GM12801 (cell line): ENCODE data around the gene PSMA7.

ENCODE experiments used
- CTCF ChIP-seq: IDR thresholded peaks from one replicate; pipeline ENCODE4 v1.5.1; 2011; ENCODE audit warnings: control low read depth; ENCODE audit not compliant: insufficient read length; ENCODE audit errors: extremely low read depth

PSMA7 gene

DNA sequence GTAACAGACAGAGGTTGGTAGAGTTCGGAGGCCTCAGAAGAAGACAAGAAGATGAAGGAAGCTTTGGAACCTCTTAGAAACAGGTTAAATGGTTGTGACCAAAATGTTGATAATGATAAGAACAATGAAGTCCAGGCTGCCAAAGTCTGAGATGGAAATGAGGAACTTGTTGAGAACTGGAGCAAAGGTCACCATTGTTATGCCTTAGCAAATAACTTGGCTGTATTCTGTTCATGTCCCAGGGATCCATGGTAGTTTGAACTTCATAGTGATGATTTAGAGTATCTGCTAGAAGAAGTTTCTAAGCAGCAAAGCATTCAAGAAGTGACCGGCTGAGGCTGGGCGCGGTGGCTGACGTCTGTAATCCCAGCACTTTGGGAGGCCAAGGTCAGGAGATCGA is 32.0 kb downstream of the PSMA7 start:
- no peak for TF ChIP-seq CTCF

DNA sequence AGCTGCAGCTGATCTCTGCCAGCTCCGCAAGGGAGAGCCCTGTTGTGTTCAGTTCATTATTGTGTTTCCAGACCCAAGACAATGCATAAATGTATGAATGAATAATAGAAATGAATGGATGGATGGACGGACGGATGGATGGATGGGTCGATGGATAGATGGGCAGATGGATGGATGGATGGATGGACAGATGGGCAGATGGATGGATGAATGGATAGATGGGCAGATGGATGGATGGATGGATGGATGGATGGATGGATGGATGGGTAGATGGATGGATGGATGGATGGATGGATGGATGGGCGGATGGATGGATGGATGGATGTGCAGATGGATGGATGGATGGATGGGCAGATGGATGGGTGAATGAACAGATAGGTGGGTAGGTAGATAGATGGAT is 37.6 kb downstream of the PSMA7 start:
- TF ChIP-seq CTCF = no peak

DNA sequence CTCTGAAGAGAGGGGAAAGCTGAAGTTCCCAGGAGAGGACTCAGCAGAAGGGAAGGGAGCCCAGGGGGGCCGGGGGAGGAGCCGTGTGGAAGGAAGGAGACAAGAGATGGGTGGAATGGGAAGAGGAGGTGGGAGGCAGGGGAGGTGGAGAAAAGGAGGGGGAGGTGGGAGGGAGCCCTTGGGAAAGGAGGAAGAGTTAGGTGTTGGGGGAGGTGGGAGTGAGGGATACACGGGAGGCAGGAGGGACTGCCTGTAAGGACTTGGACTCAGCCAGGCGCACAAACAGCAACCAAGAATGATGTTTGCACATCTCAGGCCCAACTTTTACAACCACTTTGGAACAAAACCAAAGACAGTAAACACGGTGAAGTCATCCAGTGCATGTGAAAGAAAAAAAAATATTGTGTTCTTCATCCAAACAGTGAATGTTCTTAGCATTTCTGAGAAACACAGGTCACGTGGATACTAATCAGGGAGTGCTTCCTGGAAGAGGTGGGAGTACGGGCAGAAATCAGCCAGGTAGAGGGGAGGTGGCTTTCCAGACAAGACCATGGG is 38.3 kb downstream of the PSMA7 start:
- TF ChIP-seq CTCF = no peak

- TF ChIP-seq CTCF = no peak
Observed at GRCh38 chr20:62104234-62104789, 38.9 kb downstream of the PSMA7 start.

- TF ChIP-seq CTCF = no peak
Observed at GRCh38 chr20:62103508-62104233, 39.5 kb downstream of the PSMA7 start.

- no peak for TF ChIP-seq CTCF
Observed at GRCh38 chr20:62101078-62101477, 42.1 kb downstream of the PSMA7 start.

GRCh38 chr20:62097881-62098407 is 45.2 kb downstream of the PSMA7 start:
- no peak for TF ChIP-seq CTCF
